Dendritic cell treated with granulocyte-macrophage colony-stimulating factor and Interleukin-4, amounts not matched to agents 40 ng/mL and 50 ng/mL, for 4 days (primary cell): ENCODE measurements around the gene STK32C.

Experiments used
- H3K27ac Mint-ChIP-seq: one replicate; pipeline ENCODE4 v1.8.0; 2022; ENCODE audit warnings: mild to moderate bottlenecking, mixed read lengths
- H3K27me3 Mint-ChIP-seq: one replicate; pipeline ENCODE4 v1.8.0; 2022; ENCODE audit warnings: mild to moderate bottlenecking, mixed read lengths
- H3K36me3 Mint-ChIP-seq: one replicate; pipeline ENCODE4 v1.8.0; 2022; ENCODE audit warnings: low read depth, mixed read lengths
- H3K4me1 Mint-ChIP-seq: one replicate; pipeline ENCODE4 v1.8.0; 2022; ENCODE audit warnings: low read depth, mixed read lengths
- H3K4me3 Mint-ChIP-seq: one replicate; pipeline ENCODE4 v1.8.0; 2022; ENCODE audit warnings: mild to moderate bottlenecking, moderate library complexity, mixed read lengths
- H3K9me3 Mint-ChIP-seq: one replicate; pipeline ENCODE4 v1.8.0; 2022; ENCODE audit warnings: mixed read lengths
- intact Hi-C: fragments of 100-400 bp; cut with micrococcal nuclease; formaldehyde crosslinking; loops from one replicate; pipeline ENCODE4 v1.15.0; 2022

The STK32C gene

DNA sequence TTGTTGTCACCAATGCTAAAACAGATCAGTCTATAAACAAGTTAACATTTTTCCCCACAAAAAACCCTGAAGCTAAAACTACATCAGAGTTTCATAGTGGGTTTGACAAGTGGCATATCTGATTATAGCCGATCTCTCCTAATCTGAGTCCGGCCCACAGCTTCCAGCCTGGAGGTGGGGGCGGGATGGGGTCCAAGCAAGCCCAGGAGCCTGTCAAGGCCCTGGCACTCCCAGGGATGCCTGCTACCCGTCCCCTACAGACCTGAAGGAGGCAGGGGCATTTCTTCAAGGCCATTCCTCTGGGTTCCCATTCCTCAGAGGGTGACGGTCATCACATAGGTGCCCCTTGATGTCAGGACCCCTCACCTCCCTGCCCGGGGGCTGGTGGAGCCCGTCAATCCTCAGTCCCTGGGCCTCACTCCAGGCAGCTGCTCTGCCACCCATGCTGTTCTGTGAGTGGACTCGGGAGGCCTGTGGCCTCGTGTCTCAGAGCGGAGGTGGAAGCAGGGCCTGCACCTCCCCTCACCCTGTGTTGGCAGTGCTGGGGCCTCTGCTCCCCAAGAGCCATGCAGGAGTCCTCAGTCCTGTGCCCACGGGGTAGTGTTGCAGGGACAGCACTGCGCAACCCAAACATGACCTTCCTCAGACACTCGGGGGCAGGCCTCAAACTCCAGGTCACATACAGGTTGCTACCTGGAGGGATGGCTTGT lies 112.2 kb downstream of the STK32C start:
- no peaks in the 10 kb centered on the region for H3K4me1 Mint-ChIP-seq

GRCh38 chr10:132194726-132195125 lies 113.0 kb downstream of the STK32C start:
- Mint-ChIP-seq H3K36me3 (no peaks in the 10 kb centered on the region), H3K4me3 (no peak overlapping the region), H3K4me1 (no peaks in the 10 kb centered on the region), H3K27ac (no peak overlapping the region), H3K9me3 (no peaks in the 10 kb centered on the region), H3K27me3 (peaks cover 16% of the 10 kb centered on the region)
- intact Hi-C loops = no loop called here

More for the DNA sequence above, 112.2 kb downstream of the STK32C start:
- intact Hi-C loops = no loop called here
- Mint-ChIP-seq H3K36me3 (no peaks in the 10 kb centered on the region), H3K27ac (no peak overlapping the region), H3K4me3 (no peak overlapping the region), H3K9me3 (no peaks in the 10 kb centered on the region), H3K27me3 (peaks cover 9% of the 10 kb centered on the region)

DNA sequence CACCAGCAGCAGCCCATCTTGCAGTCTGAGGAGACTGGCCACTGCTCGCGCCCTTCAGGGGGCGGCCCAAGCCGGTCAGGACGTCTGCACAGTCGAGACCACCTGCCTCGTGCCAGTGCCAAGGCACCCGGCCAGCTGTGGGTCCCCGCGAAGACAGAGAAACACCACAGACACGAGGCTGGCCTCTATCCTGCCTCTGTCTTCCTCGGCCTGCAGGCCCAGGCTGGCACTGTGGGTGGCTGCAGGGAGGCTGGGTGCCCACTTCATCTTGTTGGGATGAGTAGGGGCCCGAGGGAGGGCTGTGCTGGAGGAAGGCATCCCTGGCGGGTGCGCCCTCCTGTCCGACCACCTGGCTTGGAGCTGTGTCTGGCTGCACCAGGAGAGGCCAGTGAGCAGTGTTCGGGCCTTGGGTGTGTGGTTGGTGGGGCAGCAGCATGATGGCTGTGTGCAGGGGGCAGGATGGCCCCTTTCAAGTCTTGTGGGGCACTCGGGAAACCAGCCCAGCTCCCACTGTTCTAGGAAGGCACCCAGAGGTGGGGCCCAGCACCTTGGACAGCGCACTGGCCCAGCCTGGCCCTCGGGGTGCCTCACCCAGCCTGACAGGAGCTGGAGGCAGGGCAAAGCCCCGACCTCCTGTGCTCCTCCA lies 113.7 kb downstream of the STK32C start:
- no peaks in the 10 kb centered on the region for H3K9me3 Mint-ChIP-seq
- intact Hi-C loops = no loop called here
- no peaks in the 10 kb centered on the region for H3K36me3 Mint-ChIP-seq

DNA sequence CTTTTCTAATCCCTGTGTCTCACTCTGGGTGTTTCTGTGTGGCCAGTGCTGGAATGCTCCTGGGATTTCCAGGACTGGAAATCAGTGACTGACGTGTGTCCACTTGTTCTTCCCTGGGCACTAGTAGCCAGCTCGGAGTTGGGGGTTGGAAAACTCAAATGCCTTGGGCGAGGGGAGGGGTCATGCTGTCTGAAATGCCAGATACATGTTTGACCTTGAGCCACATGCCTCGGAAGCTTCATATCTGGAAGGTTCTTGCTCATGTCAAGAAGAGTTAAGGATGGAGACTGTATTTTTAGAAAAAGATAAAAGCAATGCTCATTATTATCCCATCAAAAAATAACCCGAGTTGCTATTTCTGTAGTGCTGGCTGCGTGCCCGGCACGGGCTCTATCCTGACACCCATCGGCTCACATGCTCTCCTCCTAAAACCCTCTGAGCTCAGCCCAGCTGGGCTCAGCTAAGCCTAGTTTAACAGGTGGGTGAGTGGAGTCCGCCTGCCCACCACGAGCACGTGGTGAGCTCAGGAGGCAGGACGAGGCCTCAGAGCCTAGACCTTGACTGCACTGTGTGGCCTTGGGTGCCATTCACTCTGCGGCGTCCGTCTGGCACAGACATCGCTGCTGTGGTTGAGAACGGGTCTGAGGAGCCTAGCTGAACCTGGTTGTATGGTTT lies 114.6 kb downstream of the STK32C start:
- no peak overlapping the region for H3K27ac Mint-ChIP-seq
- H3K36me3 Mint-ChIP-seq = no peaks in the 10 kb centered on the region
- H3K9me3 Mint-ChIP-seq = no peaks in the 10 kb centered on the region
- H3K27me3 Mint-ChIP-seq = peaks cover 32% of the 10 kb centered on the region
- intact Hi-C loops = no loop called here
- H3K4me3 Mint-ChIP-seq = no peak overlapping the region
- H3K4me1 Mint-ChIP-seq = peaks cover 1% of the 10 kb centered on the region

More for the DNA sequence above, 113.7 kb downstream of the STK32C start:
- H3K4me3 Mint-ChIP-seq = no peak overlapping the region
- H3K27me3 Mint-ChIP-seq = peaks cover 23% of the 10 kb centered on the region
- H3K4me1 Mint-ChIP-seq = no peaks in the 10 kb centered on the region
- no peak overlapping the region for H3K27ac Mint-ChIP-seq

- Mint-ChIP-seq H3K4me1 (peaks cover 6% of the 10 kb centered on the region), H3K27ac (no peak overlapping the region), H3K27me3 (peaks cover 40% of the 10 kb centered on the region), H3K9me3 (no peaks in the 10 kb centered on the region), H3K36me3 (no peaks in the 10 kb centered on the region), H3K4me3 (no peak overlapping the region)
- intact Hi-C loops = no loop called here
Observed at GRCh38 chr10:132192076-132192975, 115.4 kb downstream of the STK32C start.

GRCh38 chr10:132189810-132190422 lies 117.8 kb downstream of the STK32C start:
- Mint-ChIP-seq H3K4me3 (no peak overlapping the region), H3K27ac (no peak overlapping the region), H3K27me3 (peaks cover 52% of the 10 kb centered on the region), H3K36me3 (no peaks in the 10 kb centered on the region), H3K4me1 (peaks cover 11% of the 10 kb centered on the region), H3K9me3 (no peaks in the 10 kb centered on the region)
- intact Hi-C loops = no loop called here

DNA sequence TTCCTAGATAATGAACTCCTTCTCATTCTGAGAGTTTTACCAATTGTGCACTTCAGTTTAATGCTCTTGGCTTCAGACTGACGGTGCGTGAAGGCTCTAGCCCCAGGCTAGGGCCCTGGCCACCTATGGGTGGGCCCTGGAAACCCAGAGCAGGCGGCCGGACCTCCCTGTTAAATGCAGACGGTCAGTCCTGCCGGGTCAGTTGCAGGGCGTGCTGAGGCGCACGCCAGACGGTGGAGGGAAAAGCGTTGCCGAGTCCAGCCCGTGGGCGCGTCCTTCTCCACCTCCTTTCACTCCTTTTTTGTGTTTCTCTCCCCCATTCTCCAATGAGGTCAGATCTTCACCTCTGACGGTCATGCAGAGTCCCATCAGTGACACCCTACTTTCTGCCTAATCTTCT lies 118.7 kb downstream of the STK32C start:
- Mint-ChIP-seq H3K27ac (no peak overlapping the region), H3K4me3 (no peak overlapping the region), H3K9me3 (no peaks in the 10 kb centered on the region), H3K36me3 (no peaks in the 10 kb centered on the region), H3K27me3 (peaks cover 56% of the 10 kb centered on the region), H3K4me1 (peaks cover 11% of the 10 kb centered on the region)
- intact Hi-C loops = no loop called here

GRCh38 chr10:132188331-132188730 lies 119.4 kb downstream of the STK32C start:
- peaks cover 11% of the 10 kb centered on the region for H3K4me1 Mint-ChIP-seq
- no peak overlapping the region for H3K27ac Mint-ChIP-seq
- H3K36me3 Mint-ChIP-seq = no peaks in the 10 kb centered on the region
- H3K27me3 Mint-ChIP-seq = peaks cover 62% of the 10 kb centered on the region
- H3K4me3 Mint-ChIP-seq = no peak overlapping the region
- intact Hi-C loops = no loop called here
- no peaks in the 10 kb centered on the region for H3K9me3 Mint-ChIP-seq

GRCh38 chr10:132187430-132188138 lies 120.2 kb downstream of the STK32C start:
- peaks cover 69% of the 10 kb centered on the region for H3K27me3 Mint-ChIP-seq
- no peak overlapping the region for H3K27ac Mint-ChIP-seq
- peaks cover 11% of the 10 kb centered on the region for H3K4me1 Mint-ChIP-seq

GRCh38 chr10:132186488-132187429 lies 121.0 kb downstream of the STK32C start, which contains the start of gene DPYSL4:
TSS of gene DPYSL4 (plus strand) at chr10:132186948. CDS start at chr10:132187064, 116 bp downstream.
- Mint-ChIP-seq H3K27me3 (peaks cover 74% of the 10 kb centered on the region), H3K36me3 (no peaks in the 10 kb centered on the region), H3K4me3 (peak within 1 kb of the TSS; percentile 75), H3K4me1 (peaks cover 11% of the 10 kb centered on the region), H3K9me3 (no peaks in the 10 kb centered on the region), H3K27ac (no peak within 1 kb of the TSS)
- intact Hi-C loops = no loop called here

More at GRCh38 chr10:132187430-132188138, 120.2 kb downstream of the STK32C start:
- Mint-ChIP-seq H3K36me3 (no peaks in the 10 kb centered on the region), H3K4me3 (no peak overlapping the region), H3K9me3 (no peaks in the 10 kb centered on the region)
- intact Hi-C loops = no loop called here

- Mint-ChIP-seq H3K27ac (no peak overlapping the region), H3K27me3 (peaks cover 81% of the 10 kb centered on the region), H3K4me3 (peak overlapping the region; percentile 75), H3K4me1 (peaks cover 11% of the 10 kb centered on the region), H3K36me3 (no peaks in the 10 kb centered on the region), H3K9me3 (no peaks in the 10 kb centered on the region)
- intact Hi-C loops = no loop called here
Observed at GRCh38 chr10:132185601-132186487, 121.9 kb downstream of the STK32C start.
